Sigmoid colon (tissue), 7 donors: ENCODE data around the gene EVC. TPM values are rescaled to one million over a fixed set of nuclear protein-coding genes. Genes with fewer than 3 reads are reported as not detected.

Source experiments
- DNase-seq: peaks from one replicate; pipeline ENCODE4 v3.0.0-alpha.2; 2019
- H3K27ac ChIP-seq, 4 donors: fragments of 200-600 bp; sonication (generic); one replicate each; pipeline ENCODE4 v1.5.1; 2016 to 2019; ENCODE audit warnings: mild to moderate bottlenecking in 1 of 4
- H3K27me3 ChIP-seq, 3 donors: fragments of 200-600 bp; sonication (generic); one replicate each; pipeline ENCODE4 v1.5.1; 2019; ENCODE audit warnings: mild to moderate bottlenecking in 1 of 3
- H3K36me3 ChIP-seq, 4 donors: fragments of 200-600 bp; sonication (generic); one replicate each; pipeline ENCODE4 v1.5.1; 2016 to 2019
- H3K4me1 ChIP-seq, 4 donors: fragments of 200-600 bp; sonication (generic); one replicate each; pipeline ENCODE4 v1.5.1; 2017 to 2019
- H3K4me3 ChIP-seq, 4 donors: fragments of 200-600 bp; sonication (generic); one replicate each; pipeline ENCODE4 v1.5.1; 2017 to 2019; ENCODE audit warnings: mild to moderate bottlenecking in 2 of 4, moderate library complexity in 1 of 4
- H3K9me3 ChIP-seq, 4 donors: fragments of 200-600 bp in 3 of 4; sonication (generic) in 3 of 4; one replicate each; pipeline versions ENCODE4 v1.5.1 to v1.6.1; 2013 to 2019
- CTCF ChIP-seq, 4 experiments: fragments of 450-650 bp in 3 of 4; fragments of 200-600 bp in 1 of 4; IDR thresholded peaks; one replicate each; pipeline ENCODE4 v1.5.1; 2016 to 2019; ENCODE audit warnings: antibody characterized with exemption in 4 of 4, mild to moderate bottlenecking in 3 of 4, moderate library complexity in 2 of 4
- EP300 ChIP-seq, 4 donors: sonication (generic); formaldehyde crosslinking; IDR thresholded peaks; one replicate each; pipeline ENCODE4 v1.6.1; 2017; ENCODE audit warnings: antibody characterized with exemption in 4 of 4
- POLR2A ChIP-seq, 2 donors: fragments of 450-650 bp; IDR thresholded peaks; one replicate each; pipeline ENCODE4 v1.6.1; 2016; ENCODE audit warnings: antibody characterized with exemption in 2 of 2, mild to moderate bottlenecking in 2 of 2, moderate library complexity in 2 of 2
- POLR2AphosphoS5 ChIP-seq, 4 donors: sonication (generic); formaldehyde crosslinking; IDR thresholded peaks; one replicate each; pipeline ENCODE4 v1.6.1; 2017; ENCODE audit warnings: antibody characterized with exemption in 4 of 4
- WGBS, 2 donors: extraction: QIAGEN DNeasy Blood & Tissue Kit; methylation state at CpG; one replicate each; pipeline ENCODE4 v1.1.7; 2013; 5-methylcytosine and 5-hydroxymethylcytosine counted together
- intact Hi-C: fragments of 100-400 bp; cut with DNase I; formaldehyde crosslinking; loops from one replicate; pipeline ENCODE4 v1.15.1; 2023
- polyA plus RNA-seq, 3 donors: library from polyadenylated mRNA; stranded (reverse); fragments of 200-250 nt; gene quantifications; one replicate each; pipeline ENCODE4 v1.2.3, GENCODE V29; 2013
- total RNA-seq, 4 donors: library from RNA; depleted of rRNA; stranded (reverse); fragments of >200 nt; gene quantifications; one replicate each; pipeline ENCODE4 v1.1.0, GENCODE V29; 2016
- donor health status: healthy with polysubstance abuse.
- donor health status: Bipolar disorder and iron deficiency.
- donor health status: healthy.

Gene EVC
- total and polyA plus RNA-seq, 7 donors: 0.46 to 35.2 (median 15.6) TPM

GRCh38 chr4:5816101-5816500, 105.1 kb downstream of the EVC start:
- no peaks in the 10 kb centered on the region for H3K4me1 ChIP-seq
- peaks cover 9 to 61% (median 15%) of the 10 kb centered on the region in 4 donors for H3K36me3 ChIP-seq
- peak; percentile 24 for DNase-seq
- H3K27ac ChIP-seq: peak overlapping the region in 3 of 4 donors; percentile 10 to 59 (median 14)
- 78 to 84% methylated on average over 8 of the region's 8 CpGs for WGBS, 2 donors
- no peak overlapping the region for H3K4me3 ChIP-seq
- intact Hi-C loops: loop anchor here (10.0 kb wide), 1 partner anchor 761 kb away; the partner anchor contains the start of gene STK32B
- no peaks in the 10 kb centered on the region for H3K27me3 ChIP-seq
- TF ChIP-seq POLR2A (IDR thresholded peaks at IDR 0.05) (no peak), EP300 (IDR thresholded peaks at IDR 0.05) (no peak), POLR2AphosphoS5 (IDR thresholded peaks at IDR 0.05) (no peak), CTCF (IDR thresholded peaks at IDR 0.05) (no peak)
- H3K9me3 ChIP-seq: no peaks in the 10 kb centered on the region

- Histone ChIP-seq H3K4me3 (no peak overlapping the region), H3K27ac (no peak overlapping the region), H3K4me1 (no peaks in the 10 kb centered on the region), H3K9me3 (no peaks in the 10 kb centered on the region), H3K27me3 (no peaks in the 10 kb centered on the region), H3K36me3 (peaks cover 11 to 61% (median 14%) of the 10 kb centered on the region in 4 donors)
- TF ChIP-seq POLR2A (IDR thresholded peaks at IDR 0.05) (no peak), CTCF (IDR thresholded peaks at IDR 0.05) (no peak), POLR2AphosphoS5 (IDR thresholded peaks at IDR 0.05) (no peak), EP300 (IDR thresholded peaks at IDR 0.05) (no peak)
- intact Hi-C loops: loop anchor here (10.0 kb wide), 1 partner anchor 762 kb away; the partner anchor contains the start of gene STK32B
- peak; percentile 13 for DNase-seq
- 77 to 88% methylated on average over 12 of the region's 12 CpGs for WGBS, 2 donors
Measured at GRCh38 chr4:5816851-5817375, 105.9 kb downstream of the EVC start.

GRCh38 chr4:5821665-5822358, 110.8 kb downstream of the EVC start:
- no peaks in the 10 kb centered on the region for H3K27me3 ChIP-seq
- H3K4me1 ChIP-seq: no peaks in the 10 kb centered on the region
- H3K9me3 ChIP-seq: no peaks in the 10 kb centered on the region
- H3K4me3 ChIP-seq: no peak overlapping the region
- 69 to 74% methylated on average over 18 of the region's 18 CpGs for WGBS, 2 donors
- H3K36me3 ChIP-seq: peaks cover 0 to 55% (median 9%) of the 10 kb centered on the region in 4 donors
- peak in 2 of 4 experiments; percentile 37 to 57 for TF ChIP-seq CTCF (IDR thresholded peaks at IDR 0.05)
- TF ChIP-seq EP300 (IDR thresholded peaks at IDR 0.05): no peak
- no peak for TF ChIP-seq POLR2A (IDR thresholded peaks at IDR 0.05)
- no peak for TF ChIP-seq POLR2AphosphoS5 (IDR thresholded peaks at IDR 0.05)
- H3K27ac ChIP-seq: no peak overlapping the region
- DNase-seq: no peak
- intact Hi-C loops: no loop called here

- H3K4me1 ChIP-seq: no peaks in the 10 kb centered on the region
- H3K9me3 ChIP-seq: no peaks in the 10 kb centered on the region
- no peak for TF ChIP-seq CTCF (IDR thresholded peaks at IDR 0.05)
- TF ChIP-seq POLR2A (IDR thresholded peaks at IDR 0.05): no peak
- TF ChIP-seq POLR2AphosphoS5 (IDR thresholded peaks at IDR 0.05): no peak
- no peak for TF ChIP-seq EP300 (IDR thresholded peaks at IDR 0.05)
- DNase-seq: no peak
- no peaks in the 10 kb centered on the region for H3K27me3 ChIP-seq
- WGBS, 2 donors: 66 to 75% methylated on average over 5 of the region's 5 CpGs
- intact Hi-C loops: no loop called here
- H3K27ac ChIP-seq: no peak overlapping the region
- no peak overlapping the region for H3K4me3 ChIP-seq
- peaks cover 0 to 55% (median 9%) of the 10 kb centered on the region in 4 donors for H3K36me3 ChIP-seq
Measured at GRCh38 chr4:5822619-5823018, 111.6 kb downstream of the EVC start.
